WERI-Rb-1 (cell line): Measurements from ENCODE around the gene PIK3C2G.

Experiments used
- DNase-seq: peaks from one replicate; pipeline ENCODE4 v3.0.0-alpha.2; 2020
- H3K27ac ChIP-seq: fragments of 250-450 bp; sonication (Bioruptor Pico); 2 replicates; pipeline ENCODE4 v1.5.1; 2020; ENCODE audit warnings: mild to moderate bottlenecking, moderate library complexity
- H3K27me3 ChIP-seq: fragments of 250-450 bp; sonication (Bioruptor Pico); 2 replicates; pipeline ENCODE4 v1.5.1; 2021; ENCODE audit warnings: mild to moderate bottlenecking, low read depth, moderate library complexity; ENCODE audit not compliant: insufficient read depth, severe bottlenecking
- H3K36me3 ChIP-seq: fragments of 250-450 bp; sonication (Bioruptor Pico); 2 replicates; pipeline ENCODE4 v1.5.1; 2020; ENCODE audit warnings: mild to moderate bottlenecking, moderate library complexity
- H3K4me3 ChIP-seq: 2 replicates; pipeline ENCODE4 v1.5.1; 2011; ENCODE audit warnings: low read depth, mild to moderate bottlenecking, control low read depth, low read length
- H3K9me3 ChIP-seq: fragments of 250-450 bp; sonication (Bioruptor Pico); 2 replicates; pipeline ENCODE4 v1.5.1; 2021; ENCODE audit warnings: mild to moderate bottlenecking, moderate library complexity; ENCODE audit not compliant: severe bottlenecking
- CTCF ChIP-seq: IDR thresholded peaks from 2 replicates; pipeline ENCODE4 v1.5.1; 2011; ENCODE audit warnings: low read depth, mild to moderate bottlenecking, control low read depth, inconsistent platforms, low read length

Gene PIK3C2G

GRCh38 chr12:18352312-18352711 lies 91.0 kb downstream of the PIK3C2G start:
- no peak for TF ChIP-seq CTCF
- no peaks in the 10 kb centered on the region for H3K36me3 ChIP-seq
- no peak overlapping the region for H3K4me3 ChIP-seq
- DNase-seq, result no peak
- no peaks in the 10 kb centered on the region for H3K9me3 ChIP-seq
- no peaks in the 10 kb centered on the region for H3K27me3 ChIP-seq
- H3K27ac ChIP-seq, result no peak overlapping the region

- H3K36me3 ChIP-seq, result no peaks in the 10 kb centered on the region
- H3K27ac ChIP-seq, result no peak overlapping the region
- H3K4me3 ChIP-seq, result no peak overlapping the region
- H3K9me3 ChIP-seq, result no peaks in the 10 kb centered on the region
- DNase-seq, result no peak
- TF ChIP-seq CTCF, result no peak
- H3K27me3 ChIP-seq, result no peaks in the 10 kb centered on the region
Measured at GRCh38 chr12:18355429-18355828, 94.1 kb downstream of the PIK3C2G start.

GRCh38 chr12:18358077-18358476 lies 96.8 kb downstream of the PIK3C2G start:
- Histone ChIP-seq H3K36me3 (no peaks in the 10 kb centered on the region), H3K9me3 (no peaks in the 10 kb centered on the region), H3K27me3 (no peaks in the 10 kb centered on the region), H3K4me3 (no peak overlapping the region), H3K27ac (no peak overlapping the region)
- TF ChIP-seq CTCF, result no peak
- DNase-seq, result no peak

- no peak for TF ChIP-seq CTCF
- Histone ChIP-seq H3K27me3 (no peaks in the 10 kb centered on the region), H3K36me3 (no peaks in the 10 kb centered on the region), H3K4me3 (no peak overlapping the region), H3K27ac (no peak overlapping the region), H3K9me3 (no peaks in the 10 kb centered on the region)
- no peak for DNase-seq
Measured at GRCh38 chr12:18358930-18359329, 97.6 kb downstream of the PIK3C2G start.

GRCh38 chr12:18361433-18361832 lies 100.1 kb downstream of the PIK3C2G start:
- no peaks in the 10 kb centered on the region for H3K36me3 ChIP-seq
- H3K4me3 ChIP-seq, result no peak overlapping the region
- H3K27me3 ChIP-seq, result no peaks in the 10 kb centered on the region
- no peak for TF ChIP-seq CTCF
- no peak overlapping the region for H3K27ac ChIP-seq
- no peak for DNase-seq
- no peaks in the 10 kb centered on the region for H3K9me3 ChIP-seq

- H3K9me3 ChIP-seq, result no peaks in the 10 kb centered on the region
- no peaks in the 10 kb centered on the region for H3K27me3 ChIP-seq
- no peaks in the 10 kb centered on the region for H3K36me3 ChIP-seq
- no peak for DNase-seq
- no peak overlapping the region for H3K4me3 ChIP-seq
- no peak overlapping the region for H3K27ac ChIP-seq
- TF ChIP-seq CTCF, result no peak
Measured at GRCh38 chr12:18363321-18363720, 102.0 kb downstream of the PIK3C2G start.
